GM21825 (cell line): ENCODE results near the gene UNC5C.

Experiments
- ATAC-seq: cut with Tn5 transposase; IDR thresholded peaks from one replicate; pipeline ENCODE4 v1.9.1; 2021; ENCODE audit warnings: mild to moderate bottlenecking, moderate library complexity; ENCODE audit not compliant: unreplicated experiment

The UNC5C gene

GRCh38 chr4:95231681-95232080 is 317.1 kb downstream of the UNC5C start:
- no peak for ATAC-seq

GRCh38 chr4:95225849-95226248 is 322.9 kb downstream of the UNC5C start:
- ATAC-seq, result no peak

- ATAC-seq, result no peak
These were observed 324.4 kb downstream of the UNC5C start for GRCh38 chr4:95224402-95224801.

- no peak for ATAC-seq
These were observed 328.3 kb downstream of the UNC5C start for GRCh38 chr4:95220205-95221175.

- ATAC-seq, result no peak
These were observed 329.7 kb downstream of the UNC5C start for GRCh38 chr4:95219109-95219508.

- no peak for ATAC-seq
These were observed 331.6 kb downstream of the UNC5C start for GRCh38 chr4:95217197-95217596.

GRCh38 chr4:95216636-95217035 is 332.1 kb downstream of the UNC5C start:
- ATAC-seq, result no peak

GRCh38 chr4:95215991-95216605 is 332.7 kb downstream of the UNC5C start:
- ATAC-seq, result no peak

- ATAC-seq, result no peak
These were observed 333.7 kb downstream of the UNC5C start for GRCh38 chr4:95215043-95215442.

GRCh38 chr4:95214408-95214807 is 334.4 kb downstream of the UNC5C start:
- ATAC-seq, result no peak

- ATAC-seq, result no peak
These were observed 335.4 kb downstream of the UNC5C start for GRCh38 chr4:95213366-95213765.

- ATAC-seq, result no peak
These were observed 336.1 kb downstream of the UNC5C start for GRCh38 chr4:95212692-95213091.

GRCh38 chr4:95209927-95210326 is 338.8 kb downstream of the UNC5C start:
- ATAC-seq, result no peak

GRCh38 chr4:95204873-95205272 is 343.9 kb downstream of the UNC5C start:
- no peak for ATAC-seq

- no peak for ATAC-seq
These were observed 344.4 kb downstream of the UNC5C start for GRCh38 chr4:95204267-95204844.

GRCh38 chr4:95198961-95199360 is 349.8 kb downstream of the UNC5C start:
- no peak for ATAC-seq

- no peak for ATAC-seq
These were observed 351.4 kb downstream of the UNC5C start for GRCh38 chr4:95197353-95197752.

- ATAC-seq, result no peak
These were observed 355.2 kb downstream of the UNC5C start for GRCh38 chr4:95193391-95194224.

- no peak for ATAC-seq
These were observed 357.2 kb downstream of the UNC5C start for GRCh38 chr4:95191537-95191936.

- ATAC-seq, result no peak
These were observed 357.9 kb downstream of the UNC5C start for GRCh38 chr4:95190751-95191436.
